Measurements from ENCODE around the gene KIF6.

The KIF6 gene

DNA sequence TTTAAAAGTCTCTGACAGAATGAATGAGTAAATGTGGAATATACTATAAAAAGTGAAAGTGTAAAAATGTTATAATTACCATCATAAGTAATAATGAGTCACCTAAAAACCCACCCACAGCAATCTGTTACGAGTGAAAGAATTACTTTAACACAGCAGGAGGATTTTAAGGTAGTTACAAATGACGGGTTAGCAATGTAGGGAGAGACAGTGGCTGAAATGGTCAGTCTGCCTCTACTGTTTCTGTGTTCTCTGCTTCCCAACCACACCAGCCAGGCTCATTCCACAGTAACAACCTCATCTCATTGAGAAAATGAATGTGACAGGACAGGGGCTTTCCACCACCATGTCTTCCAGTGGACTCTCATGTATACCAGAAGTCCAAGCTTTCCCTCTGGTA is 278.3 kb downstream of the KIF6 start:
- no peak for DNase-seq (ENCODE audit: low spot score)

DNA sequence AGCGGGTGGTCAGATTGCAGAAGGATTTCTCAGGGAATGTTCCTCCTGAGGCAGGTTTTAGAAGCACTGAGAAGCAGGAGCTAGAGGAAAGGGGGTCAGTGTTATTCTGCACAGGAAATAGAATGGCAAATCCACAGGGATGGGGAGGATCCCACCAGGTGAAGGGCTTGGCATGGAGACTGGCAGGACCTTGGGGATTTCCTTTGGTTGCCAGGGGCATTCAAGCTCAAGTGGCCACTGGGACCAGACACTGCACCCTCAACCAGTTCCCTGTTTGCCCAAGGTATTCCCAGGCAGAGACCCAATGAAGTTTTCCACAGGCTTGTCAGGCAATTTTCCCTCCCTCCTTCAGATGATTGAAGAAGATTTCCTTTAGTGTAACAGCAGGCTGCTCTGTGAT is 279.5 kb downstream of the KIF6 start:
- no peak for DNase-seq (ENCODE audit: low spot score)

DNA sequence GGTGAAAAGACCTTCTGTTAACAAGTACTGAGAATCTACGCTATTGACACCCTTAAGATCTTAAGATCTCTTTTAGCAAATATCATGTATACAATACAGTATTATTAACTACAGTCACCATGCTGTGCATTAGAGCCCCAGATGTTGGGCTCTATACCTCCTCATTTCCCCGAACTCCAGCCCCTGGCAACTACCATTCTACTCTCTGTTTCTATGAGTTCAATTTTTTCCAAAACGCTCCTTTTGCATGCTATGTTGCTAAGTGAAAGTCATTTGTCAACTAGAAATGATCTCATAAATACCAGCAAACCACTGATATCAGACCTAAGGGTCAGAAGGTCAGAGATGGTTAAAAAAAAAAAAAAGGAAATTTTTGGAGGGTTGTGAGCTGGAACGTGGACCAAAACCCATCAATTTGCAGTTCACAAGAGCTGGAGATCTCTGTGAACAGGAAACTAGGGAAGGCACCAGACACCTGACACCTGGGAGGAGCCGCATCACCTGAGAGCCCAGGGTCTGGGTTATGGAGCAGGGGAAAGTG is 280.7 kb downstream of the KIF6 start:
- no peak for DNase-seq (ENCODE audit: low spot score)

DNA sequence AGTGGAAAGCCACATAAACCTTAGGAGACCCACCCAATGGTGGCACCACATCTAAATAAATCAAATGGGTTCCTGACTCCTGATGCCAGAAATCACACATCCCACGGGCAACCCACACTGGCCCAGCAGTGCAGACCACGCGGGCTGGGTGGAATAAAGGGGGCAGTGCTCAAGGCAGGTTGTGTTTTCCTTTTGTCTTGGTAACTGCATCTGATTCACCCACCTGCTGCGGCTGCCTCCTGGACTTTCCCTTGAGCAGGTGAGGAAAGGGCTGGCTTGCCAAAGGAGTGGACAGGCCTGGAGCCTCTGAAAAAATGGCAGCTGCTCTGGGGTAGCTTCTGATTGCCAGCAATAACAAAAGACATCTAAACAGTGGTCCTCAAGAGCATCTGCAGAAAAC is 283.2 kb downstream of the KIF6 start:
- DNase-seq (ENCODE audit: low spot score), result no peak

DNA sequence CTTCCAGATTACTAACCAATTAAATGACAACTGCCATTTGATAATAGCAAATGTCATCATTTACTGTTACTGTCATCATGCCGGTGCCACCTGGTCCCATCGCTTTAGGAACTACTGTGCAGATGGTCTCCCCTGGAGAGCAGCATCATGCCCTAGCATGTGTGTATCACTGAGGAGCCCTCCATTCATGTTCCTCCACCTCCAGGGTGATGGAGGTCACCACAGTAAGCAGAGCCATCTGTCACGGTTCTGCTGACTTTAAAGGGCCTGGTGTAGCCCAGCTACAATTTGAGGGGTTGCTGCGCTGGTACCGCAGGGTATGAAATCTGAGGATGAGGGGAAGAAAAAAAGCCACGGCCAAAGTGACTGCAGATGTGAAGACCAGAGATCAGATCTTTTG is 283.9 kb downstream of the KIF6 start:
- no peak for DNase-seq (ENCODE audit: low spot score)

DNA sequence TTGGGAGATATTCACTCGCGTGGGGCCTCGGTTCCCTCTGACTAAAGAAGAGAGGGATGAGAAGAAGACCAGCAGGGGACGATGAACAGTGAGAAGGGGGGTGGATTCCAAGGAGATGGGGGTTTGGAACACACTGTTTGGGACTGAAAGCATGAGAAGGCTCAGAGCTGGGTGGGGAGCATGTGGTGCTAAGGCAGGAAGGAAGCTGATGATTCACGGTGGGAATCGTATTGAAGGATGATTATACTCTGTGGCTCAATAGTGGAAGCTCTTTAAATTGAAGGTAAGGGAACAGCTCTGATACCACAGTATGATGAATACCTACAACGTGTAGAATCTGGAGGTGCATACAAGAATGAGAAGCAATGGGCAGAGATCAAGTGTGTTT is 285.2 kb downstream of the KIF6 start:
- DNase-seq (ENCODE audit: low spot score), result no peak

DNA sequence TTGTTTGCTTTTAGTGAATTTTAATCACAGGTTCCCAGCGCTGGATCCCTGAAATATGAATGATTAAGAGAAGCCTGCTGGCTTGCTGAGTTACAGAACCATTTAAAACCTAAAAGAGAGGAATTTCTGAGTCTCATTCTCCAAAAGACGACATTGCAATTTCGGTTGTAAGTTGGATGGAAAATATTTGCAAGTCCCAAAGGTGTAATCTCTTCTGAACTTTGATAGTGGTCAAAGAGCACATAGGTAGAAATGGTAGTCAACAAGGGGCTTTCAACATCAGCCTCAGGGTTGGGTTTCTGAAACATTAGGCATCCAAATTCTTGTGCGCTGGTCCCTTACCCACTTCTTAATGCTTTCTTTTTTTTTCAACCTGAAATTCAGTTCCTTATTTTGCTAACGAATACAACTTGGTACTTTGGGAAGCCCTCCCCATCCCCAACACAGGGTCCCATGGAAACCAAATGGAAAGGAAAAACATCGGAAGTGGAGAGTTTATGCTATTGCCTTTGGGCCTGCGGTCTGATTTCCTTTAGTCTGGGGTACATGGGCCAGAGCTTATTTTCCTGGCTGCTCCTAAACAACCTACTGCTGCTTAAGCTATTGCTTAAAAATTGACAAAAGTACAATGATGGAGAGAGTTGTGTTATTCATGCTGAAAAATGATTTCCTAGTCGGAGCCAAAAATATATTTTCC is 285.7 kb downstream of the KIF6 start:
- no peak for DNase-seq (ENCODE audit: low spot score)

DNA sequence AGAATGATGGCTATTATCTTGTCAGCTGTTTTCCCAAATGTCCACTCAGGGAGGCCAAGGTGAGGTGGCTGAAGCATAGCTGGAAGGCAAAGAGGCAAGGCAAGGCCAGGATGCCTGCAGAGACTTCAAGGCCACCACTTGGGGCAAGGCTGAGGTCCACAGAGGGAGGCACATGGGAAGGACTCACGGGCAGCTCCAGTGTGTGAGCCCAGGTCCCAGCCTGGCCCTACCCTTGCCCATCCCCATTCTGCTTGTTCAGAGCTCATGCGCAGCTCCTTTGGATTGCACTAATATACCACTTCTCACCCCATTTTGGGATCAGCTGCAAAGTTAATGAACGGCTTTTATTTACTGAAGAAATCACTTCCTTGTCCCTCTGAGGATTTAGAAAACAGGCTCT is 291.6 kb downstream of the KIF6 start:
- DNase-seq (ENCODE audit: low spot score), result no peak

DNA sequence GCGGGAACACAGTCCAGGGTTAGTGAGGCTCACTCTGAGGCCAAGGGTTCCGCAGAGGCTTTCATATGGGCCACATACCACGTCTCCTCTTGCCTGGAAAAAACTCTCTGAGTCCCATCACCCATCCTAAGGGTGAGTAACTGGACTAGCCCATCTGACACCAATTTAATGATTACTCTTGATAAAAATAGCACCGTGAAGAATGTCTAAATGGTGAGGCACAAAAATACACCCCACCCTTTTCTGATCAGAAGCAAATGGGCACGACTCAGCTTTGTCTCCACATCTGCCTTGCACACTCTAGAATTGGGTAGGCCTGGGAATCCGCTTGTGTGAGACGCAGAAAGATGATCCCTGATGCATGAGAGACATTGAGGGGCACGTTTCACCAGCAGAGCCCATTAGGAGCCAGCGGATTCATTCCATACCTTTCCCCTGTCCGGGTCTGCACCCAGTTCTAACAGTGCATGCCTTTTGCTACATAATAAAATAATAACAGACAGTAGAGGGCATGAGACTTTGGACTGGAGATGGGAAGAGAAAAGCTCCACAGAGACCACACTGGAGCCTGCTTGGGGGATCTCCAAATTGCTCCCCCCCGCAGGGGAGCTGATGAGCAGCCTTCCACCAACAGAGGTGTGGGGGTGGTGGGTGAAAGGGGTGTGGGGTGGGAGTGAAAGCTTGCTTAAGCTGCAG is 292.7 kb downstream of the KIF6 start:
- DNase-seq (ENCODE audit: low spot score), result no peak

DNA sequence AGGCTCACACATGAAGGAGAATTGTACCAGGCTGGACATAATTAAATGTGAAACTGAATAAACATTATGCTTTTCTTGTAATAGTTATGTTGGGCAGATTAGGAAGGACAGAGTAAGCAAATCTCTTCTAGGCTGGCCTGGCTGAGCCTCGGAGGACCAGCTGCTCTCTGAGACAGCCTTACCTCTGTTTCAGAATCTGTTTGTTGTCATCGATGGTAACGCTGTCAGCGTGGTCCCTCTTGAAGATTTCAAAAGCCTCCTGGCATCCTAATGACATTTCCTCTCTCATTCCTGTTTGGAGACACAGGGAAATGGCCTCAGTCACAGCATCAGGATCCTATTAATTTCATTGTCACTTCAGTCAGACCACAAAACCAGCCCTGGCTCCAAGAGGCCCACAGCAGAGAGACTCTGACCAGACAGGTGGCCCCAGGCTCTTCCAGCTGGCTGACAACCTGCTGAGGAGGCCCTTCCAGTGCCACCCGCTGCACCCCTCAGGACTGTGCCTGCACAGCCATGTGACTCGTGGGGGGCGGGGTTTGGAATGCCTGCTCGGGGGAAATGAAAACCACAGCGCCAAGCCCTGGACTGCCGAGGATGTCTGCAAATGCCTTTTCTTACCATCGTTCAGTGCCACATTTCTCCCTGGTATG is 294.2 kb downstream of the KIF6 start:
- DNase-seq (ENCODE audit: low spot score), result no peak

DNA sequence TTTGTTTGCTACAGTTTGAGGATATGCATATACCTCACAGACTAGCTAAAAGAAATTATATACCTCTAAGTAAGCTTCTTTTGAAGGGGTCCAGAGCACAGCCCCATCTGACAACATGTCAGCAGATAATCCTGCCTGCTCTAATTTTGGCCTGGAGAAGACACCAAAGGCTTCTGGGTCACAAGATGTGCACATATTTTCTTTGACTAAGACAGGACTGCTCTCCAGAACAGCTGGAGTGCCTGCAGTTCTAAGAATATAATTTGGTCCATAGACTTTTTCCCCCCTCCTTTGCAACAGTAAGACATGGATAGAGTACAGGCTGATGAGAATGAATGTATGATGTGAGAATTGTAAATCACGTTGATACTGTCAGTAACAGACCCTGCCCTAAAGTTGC is 294.8 kb downstream of the KIF6 start:
- DNase-seq (ENCODE audit: low spot score), result no peak

DNA sequence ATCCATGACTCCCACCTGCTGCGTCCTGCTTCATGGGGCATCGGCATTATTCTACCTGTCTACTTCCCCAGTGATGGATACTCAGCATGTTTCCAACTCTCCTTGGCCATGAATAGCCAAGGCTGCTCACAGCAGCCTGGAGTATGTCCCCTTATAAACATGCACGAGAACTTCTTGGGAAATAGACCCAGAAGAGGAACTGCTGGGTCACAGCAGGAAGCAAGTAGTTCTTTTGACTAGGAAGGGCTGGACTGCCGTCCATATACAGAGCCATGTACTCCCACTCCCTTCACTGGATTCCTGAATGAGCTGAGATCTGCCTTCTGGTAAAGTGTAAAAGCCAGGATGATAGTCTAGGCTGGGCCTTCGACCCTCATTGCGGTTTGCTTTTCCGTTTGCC is 296.4 kb downstream of the KIF6 start:
- DNase-seq (ENCODE audit: low spot score), result no peak

DNA sequence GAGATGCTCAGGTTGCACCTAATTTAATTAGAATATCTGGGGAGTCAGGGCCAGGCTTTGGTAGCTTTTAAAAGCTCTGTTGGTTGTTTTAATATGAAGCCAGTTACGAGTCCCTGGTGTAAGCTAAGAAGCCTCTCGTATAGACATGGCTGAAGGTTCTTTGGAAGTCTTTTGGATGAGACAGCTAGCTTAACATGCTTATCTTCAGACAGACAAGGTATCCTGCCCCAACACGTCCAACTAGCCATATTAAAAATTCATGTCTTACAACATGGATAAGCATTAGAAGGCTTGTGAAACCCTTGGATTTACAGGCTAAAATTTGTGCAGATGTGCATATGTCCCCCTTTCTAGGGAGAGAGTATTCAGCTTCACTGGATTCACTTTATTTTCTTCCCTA is 297.1 kb downstream of the KIF6 start:
- no peak for DNase-seq (ENCODE audit: low spot score)

DNA sequence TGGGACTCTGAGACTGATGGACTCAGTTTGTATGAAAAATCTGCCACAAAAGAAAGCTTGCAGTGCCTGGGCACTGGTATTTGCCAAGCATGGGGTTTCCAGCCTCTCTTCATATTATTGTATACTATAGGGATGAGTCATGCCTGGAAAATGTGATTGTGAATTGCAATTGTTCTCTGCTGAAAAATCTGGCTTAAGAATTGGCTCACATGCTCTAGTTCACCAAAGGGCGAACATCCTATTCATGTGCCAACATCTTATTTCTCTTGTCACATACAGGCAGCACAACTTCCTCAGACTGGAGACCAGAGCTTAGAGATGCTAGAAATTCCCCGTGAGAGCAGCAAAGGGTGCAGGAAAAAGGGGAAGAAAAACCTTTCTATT is 299.1 kb downstream of the KIF6 start:
- DNase-seq (ENCODE audit: low spot score), result no peak

DNA sequence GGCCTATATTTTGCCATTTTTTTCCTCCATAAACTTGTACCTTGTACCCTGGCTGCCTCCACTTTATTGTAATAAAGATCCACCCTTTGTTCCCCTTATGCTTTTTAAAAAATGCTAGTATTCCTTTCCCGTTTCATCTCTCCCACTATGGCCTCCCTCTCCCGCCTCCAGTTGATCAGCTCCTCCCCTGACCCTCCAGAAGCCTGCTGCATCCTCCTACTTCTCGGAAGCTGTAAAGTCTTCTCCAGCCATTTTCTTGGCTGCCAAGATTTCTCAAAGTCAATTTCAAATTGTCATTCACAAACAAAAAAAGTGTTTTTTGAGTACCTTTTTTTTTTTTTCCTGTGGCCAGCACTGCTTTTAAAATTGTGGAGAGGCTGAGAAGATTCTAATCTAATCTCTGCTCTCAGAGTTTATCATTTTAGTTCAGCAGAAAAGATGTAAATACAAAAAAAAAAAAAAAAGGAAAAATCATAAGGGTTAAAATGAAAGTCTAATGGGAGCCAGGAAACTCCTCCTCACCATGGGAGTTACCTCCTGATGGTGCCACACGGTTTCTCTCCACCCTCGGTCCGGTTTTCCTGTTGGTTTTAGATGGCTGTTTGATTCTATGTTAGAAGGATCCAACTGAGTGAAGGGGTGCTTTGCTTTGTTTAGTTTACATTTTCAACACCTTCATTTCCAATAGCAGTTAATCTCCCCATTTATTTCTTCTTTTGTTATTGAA is 299.7 kb downstream of the KIF6 start:
- no peak for DNase-seq (ENCODE audit: low spot score)

DNA sequence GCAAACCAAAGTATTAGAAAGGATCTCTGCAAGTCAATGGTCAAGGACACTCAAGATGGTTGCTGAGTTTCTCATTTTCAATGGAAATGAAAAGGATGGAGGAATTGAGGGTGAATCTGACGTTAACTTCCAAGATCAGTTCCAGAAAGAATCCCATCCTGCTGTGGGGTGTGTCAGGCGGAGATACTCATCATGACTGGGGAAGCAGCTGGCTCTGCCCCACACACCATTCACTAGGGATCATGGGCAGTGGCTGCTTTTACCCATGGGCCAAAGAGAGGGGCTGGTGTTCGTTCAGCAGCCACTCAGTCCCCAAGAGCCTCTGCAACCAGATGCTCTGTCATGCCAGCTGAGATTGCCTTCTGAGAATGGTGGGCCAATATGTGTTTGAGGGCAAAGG is 300.4 kb downstream of the KIF6 start:
- no peak for DNase-seq (ENCODE audit: low spot score)

DNA sequence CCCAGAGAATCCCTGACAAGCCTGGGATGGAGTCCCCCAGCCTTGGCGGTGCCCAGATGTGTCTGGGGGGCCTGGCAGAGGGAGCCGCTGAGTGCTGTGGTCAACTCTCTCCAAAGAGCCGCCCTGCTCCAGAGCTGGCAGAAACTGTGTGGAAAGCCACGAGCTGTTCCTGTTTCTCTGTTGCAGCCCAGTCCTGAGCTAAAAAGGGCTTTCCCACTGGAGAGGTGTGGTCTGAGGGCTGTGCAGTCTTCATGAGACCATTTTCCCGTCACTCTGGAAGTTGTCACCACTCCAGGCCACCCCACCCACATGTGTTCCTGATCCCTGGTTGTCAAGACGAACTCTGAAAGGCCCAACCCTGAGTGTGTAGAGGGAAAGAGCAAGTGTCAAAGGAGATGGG is 303.0 kb downstream of the KIF6 start:
- DNase-seq (ENCODE audit: low spot score), result no peak

DNA sequence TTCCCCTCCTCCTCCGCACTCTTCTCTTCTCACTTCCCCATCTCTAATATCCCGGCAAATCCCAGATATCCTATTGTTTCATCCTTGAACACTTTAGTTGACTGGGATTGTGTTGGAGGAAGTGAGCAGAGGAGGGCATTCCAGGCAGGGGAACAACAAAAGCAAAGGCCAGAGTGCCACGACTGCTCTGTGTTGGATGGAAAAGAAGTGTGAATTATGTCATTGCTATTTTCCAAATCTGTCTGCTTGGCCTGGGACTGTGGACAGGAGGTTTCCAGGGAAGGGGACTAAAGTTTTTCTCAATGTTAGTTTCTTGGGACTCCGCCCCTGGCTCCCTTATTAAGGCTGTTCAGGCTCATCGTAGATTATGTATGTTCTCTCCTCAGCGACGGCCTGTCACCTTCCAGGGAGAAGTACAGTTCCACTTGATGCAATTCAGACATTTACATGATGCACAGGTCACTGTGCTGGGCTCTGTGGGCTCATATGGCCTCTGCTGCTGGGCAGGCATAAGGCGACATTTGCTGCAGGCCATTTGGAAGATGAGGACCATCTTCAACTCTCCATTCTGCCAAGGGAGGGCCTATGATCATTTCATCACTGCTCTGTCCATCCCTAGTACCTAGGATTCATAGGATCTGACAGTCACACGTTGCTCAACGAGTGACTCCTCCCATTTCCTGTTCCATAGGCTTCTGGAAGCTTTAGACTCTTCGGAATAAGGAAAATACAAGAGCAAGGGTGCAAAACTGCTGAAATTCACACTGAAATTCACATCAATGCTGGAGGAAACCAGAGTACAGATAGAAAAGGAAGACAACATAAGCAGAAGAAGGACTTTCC is 303.6 kb downstream of the KIF6 start:
- DNase-seq (ENCODE audit: low spot score), result no peak

DNA sequence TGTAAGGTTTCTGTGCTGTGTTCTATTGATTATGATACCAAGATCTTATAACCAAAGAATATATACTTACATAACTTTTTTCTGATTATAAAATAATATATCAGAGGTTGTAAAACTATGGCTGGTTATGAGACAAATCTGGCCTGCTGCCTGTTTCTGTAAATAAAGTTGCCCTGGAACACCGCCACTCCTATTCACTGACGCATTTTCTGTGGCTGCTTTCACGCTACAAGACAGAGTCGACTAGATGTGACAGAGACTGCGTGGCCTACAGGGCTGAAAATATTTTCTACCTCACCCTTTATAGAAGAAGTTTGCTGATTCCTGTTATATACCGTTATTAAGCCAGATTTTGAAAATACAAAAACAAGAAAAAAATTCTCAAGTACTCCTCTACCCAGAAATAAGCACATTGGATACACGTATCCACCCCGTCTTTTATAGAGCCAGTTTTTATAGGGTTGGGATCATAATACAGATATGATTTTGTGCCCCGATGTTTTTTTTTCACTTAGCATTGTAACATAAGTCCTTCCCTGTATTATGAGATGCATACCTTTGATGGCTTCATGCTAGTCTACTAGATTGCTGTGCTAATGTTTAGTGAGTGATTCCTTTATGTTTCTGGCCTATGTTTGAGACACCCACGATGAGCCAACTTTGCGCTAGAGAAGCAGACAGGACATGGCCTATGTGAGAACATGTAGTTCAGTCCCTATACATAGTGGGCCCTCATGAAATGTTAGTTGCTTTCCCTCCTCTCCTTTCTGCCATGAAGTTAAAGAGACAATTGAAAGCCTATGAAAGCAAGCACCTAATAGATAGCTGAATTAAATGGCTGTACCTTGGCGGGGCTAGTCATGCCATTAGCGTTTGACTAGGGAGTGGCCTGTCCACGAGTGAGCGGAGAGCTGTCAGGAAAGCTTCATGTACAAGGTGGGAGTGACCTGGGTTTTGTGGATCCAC is 304.6 kb downstream of the KIF6 start:
- DNase-seq (ENCODE audit: low spot score), result no peak

DNA sequence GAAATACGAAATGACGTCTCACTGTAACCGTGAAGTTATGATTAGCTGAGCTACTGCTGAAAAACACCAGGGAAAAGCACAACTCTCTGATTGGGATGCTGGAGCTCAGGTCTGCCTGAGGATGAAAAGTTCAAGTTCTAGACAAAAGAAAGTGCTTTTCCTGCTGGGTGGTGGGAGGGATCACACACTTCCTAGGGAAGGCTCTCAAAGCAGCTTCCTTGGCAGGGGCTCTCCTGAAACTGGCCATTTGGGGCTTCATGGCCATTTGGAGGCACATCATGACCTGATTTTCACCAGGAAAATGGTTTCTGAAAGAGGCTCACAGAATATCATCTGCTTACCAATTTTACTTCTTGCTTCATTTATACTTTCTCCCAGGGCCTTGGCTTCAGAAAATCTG is 305.6 kb downstream of the KIF6 start:
- DNase-seq (ENCODE audit: low spot score), result no peak

DNA sequence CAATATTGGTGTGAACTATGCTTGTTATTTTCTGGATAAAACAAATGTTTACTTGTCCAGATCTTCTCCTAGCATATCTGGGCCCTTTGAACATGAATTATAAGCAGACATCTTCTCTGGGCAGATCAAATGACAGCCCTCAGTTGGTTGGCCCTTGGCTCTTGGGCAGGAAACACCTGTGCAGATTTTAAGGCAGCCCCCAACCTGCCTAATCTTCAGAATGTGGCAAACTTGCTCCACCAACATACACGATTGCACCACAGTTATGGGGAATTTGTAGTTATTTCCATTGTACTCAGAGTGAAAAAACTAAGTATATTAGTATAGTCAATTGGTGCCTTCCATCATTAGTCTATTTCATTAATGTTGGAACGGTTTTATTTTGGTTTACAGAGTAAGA is 307.8 kb downstream of the KIF6 start:
- no peak for DNase-seq (ENCODE audit: low spot score)

All from CD4-positive, alpha-beta T cell treated with Interleukin-6 at 100 ng/mL for 8 hours (primary cell).